GM12874 (cell line): ENCODE results near the gene NXNL2.
A peak's percentile ranks its signal among the peaks of the same experiment; 100 is the strongest.

Experiments
- TF ChIP-seq, protein P1 (sequence below): IDR thresholded peaks from 2 replicates; pipeline ENCODE4 v1.5.1; 2011; ENCODE audit warnings: low read depth, mild to moderate bottlenecking, control low read depth, low read length, moderate library complexity; ENCODE audit not compliant: insufficient read depth

NXNL2 gene

DNA sequence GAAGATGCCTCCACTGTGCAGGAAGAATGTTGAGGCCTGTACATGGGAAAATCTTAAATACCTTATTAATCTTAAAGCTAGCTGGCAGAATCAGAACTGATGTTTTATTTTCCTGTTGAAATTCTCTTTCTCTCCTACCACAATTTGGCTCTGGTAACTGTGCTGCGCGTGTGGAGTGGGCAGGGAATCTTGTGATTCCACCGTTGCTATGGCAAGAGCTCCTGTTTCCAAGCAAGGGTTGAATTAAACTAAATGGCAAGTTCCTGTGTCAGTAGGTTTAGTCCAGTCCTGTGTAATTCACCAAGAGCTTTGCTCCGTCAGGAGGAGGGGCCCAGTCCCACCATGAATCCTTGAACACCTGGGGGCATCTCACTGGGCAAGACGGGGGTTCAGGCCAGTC, 36.4 kb downstream of the NXNL2 start:
- TF ChIP-seq, protein P1, sequence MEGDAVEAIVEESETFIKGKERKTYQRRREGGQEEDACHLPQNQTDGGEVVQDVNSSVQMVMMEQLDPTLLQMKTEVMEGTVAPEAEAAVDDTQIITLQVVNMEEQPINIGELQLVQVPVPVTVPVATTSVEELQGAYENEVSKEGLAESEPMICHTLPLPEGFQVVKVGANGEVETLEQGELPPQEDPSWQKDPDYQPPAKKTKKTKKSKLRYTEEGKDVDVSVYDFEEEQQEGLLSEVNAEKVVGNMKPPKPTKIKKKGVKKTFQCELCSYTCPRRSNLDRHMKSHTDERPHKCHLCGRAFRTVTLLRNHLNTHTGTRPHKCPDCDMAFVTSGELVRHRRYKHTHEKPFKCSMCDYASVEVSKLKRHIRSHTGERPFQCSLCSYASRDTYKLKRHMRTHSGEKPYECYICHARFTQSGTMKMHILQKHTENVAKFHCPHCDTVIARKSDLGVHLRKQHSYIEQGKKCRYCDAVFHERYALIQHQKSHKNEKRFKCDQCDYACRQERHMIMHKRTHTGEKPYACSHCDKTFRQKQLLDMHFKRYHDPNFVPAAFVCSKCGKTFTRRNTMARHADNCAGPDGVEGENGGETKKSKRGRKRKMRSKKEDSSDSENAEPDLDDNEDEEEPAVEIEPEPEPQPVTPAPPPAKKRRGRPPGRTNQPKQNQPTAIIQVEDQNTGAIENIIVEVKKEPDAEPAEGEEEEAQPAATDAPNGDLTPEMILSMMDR, result no peak

DNA sequence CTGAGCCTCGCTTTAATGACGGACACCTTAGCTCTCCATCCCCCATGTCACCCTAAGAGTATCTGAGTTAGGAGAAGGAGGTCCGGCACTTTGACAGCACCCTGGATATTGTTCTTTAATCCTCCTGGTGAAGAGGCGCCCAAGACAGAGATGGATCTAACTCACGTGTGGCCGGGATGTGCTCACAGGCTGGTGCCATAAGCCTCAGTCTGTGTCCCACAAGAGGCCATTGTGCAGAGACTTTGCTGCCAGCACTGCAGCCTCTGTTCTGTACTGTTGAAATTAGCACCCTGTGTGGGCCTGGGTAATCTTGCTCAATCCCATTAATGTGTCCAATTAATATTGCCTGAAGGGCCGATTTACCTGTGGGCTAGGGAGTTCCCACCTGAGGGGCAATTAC, 37.7 kb downstream of the NXNL2 start:
- TF ChIP-seq, protein P1, result no peak

DNA sequence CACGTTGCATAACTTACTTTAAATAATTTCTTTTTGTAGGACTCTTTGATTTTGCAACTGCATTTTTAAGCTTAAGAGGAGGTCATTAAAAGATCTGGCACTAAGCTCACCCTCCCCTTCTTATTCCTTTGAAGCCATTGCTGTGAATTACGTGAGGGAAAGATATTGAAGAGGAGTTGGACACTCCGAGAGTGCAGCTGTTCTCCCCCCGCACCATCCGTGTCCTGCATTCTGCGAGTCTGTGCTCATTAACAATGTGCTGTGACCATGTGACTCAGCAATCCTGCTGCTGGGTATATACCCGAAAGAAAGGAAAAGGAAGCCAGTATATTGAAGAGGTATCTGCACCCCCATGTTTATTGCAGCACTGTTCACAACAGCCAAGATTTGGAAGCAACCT, 40.0 kb downstream of the NXNL2 start:
- TF ChIP-seq, protein P1, result no peak

DNA sequence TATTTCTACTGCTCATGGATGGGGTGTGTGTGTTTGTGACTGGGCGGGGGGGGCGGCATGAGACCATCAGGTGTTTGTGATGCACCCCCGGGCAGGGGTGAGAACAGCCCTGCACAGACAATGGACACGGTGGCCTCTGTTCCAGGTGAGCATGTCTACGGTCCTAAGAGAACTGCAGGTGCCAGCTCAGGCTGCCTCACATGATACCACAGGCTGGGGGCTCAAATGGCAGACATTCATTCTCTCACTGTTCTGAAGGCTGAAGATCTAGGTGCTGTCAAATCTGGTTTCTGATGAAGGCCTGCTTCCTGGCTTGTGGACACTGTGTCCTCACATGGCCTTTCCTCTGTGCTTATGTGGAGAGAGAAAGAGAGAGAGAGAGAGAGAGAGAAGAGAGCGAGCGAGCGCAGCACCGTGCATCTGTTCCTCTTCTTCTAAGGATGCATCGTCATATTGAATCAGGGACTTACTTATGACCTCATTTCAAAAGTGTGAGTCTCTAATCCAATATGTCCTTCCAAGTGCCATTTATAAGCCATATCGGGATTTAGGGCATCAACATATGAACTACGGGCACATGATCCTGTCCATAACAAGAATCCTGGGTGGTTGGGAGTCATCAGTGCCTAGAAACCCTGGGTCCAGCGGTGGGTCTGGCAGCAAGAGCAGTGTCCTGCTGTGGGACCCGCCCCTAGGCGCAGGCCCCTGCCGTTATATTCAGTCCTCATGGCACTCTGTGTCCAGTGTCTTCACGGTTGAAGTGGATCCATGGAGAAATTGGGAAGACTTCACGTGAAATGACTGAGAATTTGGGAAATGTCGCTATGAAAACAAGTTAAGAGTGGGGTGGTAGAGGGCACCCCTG, 42.5 kb downstream of the NXNL2 start:
- TF ChIP-seq, protein P1, result no peak

DNA sequence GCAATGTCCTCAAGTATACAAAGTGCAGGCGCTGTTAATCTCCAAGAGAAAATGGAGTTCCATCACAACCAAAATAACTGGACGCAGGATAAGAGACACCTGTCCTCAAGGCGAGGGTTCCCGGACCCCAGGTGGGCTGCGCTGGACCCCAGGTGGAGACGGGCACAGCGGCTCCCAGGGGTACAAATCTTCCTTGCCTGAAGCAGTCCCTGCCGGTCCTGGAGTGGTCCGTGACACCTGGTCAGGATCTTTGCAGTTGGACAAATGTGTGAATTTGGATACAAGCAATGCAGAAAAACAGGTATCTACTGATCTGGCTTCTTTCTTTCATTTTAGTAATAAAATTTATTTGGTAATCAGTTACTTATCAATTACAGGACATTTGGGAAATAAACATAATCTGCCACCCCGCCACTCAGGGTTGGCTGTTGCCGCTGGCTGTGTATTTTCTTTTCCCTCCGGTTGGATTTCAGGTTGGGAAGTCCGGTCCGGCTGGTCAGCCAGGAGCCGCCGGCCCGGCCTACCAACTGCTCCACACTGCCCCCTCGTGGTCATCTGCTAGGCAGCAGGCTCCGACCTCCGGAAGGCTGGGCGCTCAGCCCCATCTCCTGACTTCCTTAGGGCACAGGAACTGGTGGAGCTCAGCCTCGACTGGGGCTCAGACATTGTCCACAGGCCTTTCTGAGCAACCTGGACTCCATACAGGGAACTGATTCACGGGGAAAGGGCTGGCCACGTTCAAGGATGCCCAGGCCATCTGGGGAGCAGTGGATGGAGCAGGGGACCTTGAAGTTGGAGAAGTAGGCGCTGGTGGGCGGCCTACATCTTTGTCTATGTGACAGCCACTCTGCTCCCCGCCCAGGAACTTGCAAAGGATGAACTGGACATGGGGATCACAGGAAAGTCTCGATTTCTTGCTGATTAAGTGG, 43.4 kb downstream of the NXNL2 start:
- TF ChIP-seq, protein P1, result peak; percentile 90

DNA sequence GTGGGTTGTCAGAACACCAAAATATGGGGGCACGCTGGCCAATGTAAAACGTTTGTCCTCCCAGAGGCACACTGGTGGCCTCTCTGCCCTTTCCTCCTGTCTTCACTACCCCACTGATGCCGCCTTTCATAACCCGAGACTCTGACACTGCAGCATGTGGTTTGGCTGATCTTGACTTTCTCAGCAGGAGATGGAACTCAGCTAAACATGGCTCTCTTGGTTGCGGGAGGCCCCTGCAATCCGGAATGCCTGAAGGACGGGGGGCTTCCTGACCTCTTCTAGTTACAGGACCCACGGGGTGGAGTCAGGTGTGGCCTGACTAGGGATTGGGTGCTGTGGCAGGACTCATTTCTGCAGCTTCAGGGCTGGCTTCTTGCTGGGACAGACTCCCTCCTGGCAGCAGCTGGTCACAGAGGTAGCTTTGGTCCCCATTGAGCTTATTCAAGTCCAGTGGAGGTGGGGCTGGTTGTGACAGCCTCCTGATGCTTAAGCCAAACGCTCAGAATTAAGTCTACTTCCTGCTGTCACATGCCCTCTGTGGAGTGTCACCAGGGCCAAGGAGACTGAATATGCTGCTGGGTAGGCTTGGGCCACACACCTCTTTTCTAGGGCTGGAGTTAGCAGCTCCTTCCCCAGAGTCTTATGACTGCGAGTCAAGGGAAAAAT, 44.2 kb downstream of the NXNL2 start:
- TF ChIP-seq, protein P1, result no peak

DNA sequence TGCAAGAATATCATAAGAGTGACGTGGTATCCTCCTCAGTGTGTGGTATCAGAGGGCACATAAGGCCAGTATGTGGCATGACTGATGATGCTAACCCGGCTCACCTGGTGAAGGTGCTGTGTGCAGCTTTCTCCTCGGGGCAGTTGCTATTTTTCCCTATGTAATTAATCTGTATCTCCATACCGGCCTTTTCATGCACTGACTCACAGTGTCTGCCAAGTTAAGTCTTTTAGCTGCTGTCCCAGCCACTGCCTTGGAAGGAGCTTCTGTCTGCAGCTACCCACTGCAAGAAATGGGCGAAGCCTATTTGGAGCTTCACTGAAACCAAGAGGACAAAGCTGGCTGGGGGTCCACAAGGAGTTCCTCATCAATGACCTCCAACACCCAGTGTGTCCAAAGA, 46.0 kb downstream of the NXNL2 start:
- TF ChIP-seq, protein P1, result no peak
